Uterus (tissue), 4 donors: Measurements from ENCODE around the gene IGFBP4. TPM values are rescaled to one million over a fixed set of nuclear protein-coding genes. Genes with fewer than 3 reads are reported as not detected.

Experiments used
- DNase-seq, 2 donors: peaks; one replicate each; pipeline ENCODE4 v3.0.0-alpha.2; 2019 to 2020
- H3K27ac ChIP-seq, 2 donors: fragments of 200-600 bp; sonication (generic); 1 replicate in 1 of 2; 2 replicates in 1 of 2; pipeline ENCODE4 v1.5.1; 2016 to 2018
- H3K27me3 ChIP-seq, 2 donors: fragments of 200-600 bp; sonication (generic); one replicate each; pipeline ENCODE4 v1.5.1; 2018 to 2019; ENCODE audit warnings: control low read depth in 1 of 2
- H3K36me3 ChIP-seq, 2 donors: fragments of 200-600 bp; sonication (generic); one replicate each; pipeline ENCODE4 v1.5.1; 2019; ENCODE audit warnings: control low read depth in 1 of 2
- H3K4me1 ChIP-seq, 2 donors: fragments of 200-600 bp; sonication (generic); one replicate each; pipeline ENCODE4 v1.5.1; 2018 to 2019; ENCODE audit warnings: control low read depth in 1 of 2
- H3K4me3 ChIP-seq, 2 donors: fragments of 200-600 bp; sonication (generic); 1 replicate in 1 of 2; 2 replicates in 1 of 2; pipeline ENCODE4 v1.5.1; 2018 to 2019; ENCODE audit warnings: mild to moderate bottlenecking in 1 of 2
- H3K9me3 ChIP-seq, 2 donors: fragments of 200-600 bp; sonication (generic); one replicate each; pipeline ENCODE4 v1.5.1; 2019; ENCODE audit warnings: control low read depth in 1 of 2
- CTCF ChIP-seq, 4 experiments: fragments of 200-600 bp in 2 of 4; fragments of 450-650 bp in 2 of 4; sonication (generic) in 2 of 4; IDR thresholded peaks; one replicate each; pipeline ENCODE4 v1.5.1; 2016 to 2019; ENCODE audit warnings: antibody characterized with exemption in 4 of 4, mild to moderate bottlenecking in 2 of 4, moderate library complexity in 1 of 4
- POLR2A ChIP-seq, 2 donors: fragments of 450-650 bp; IDR thresholded peaks; one replicate each; pipeline ENCODE4 v1.6.1; 2016; ENCODE audit warnings: antibody characterized with exemption in 2 of 2, mild to moderate bottlenecking in 1 of 2, moderate library complexity in 1 of 2
- intact Hi-C: fragments of 100-400 bp; cut with DNase I; formaldehyde crosslinking; loops from one replicate; pipeline ENCODE4 v1.15.1; 2023; ENCODE audit warnings: low total_unique reads
- total RNA-seq, 4 donors: library from RNA; depleted of rRNA in 3 of 4; stranded (reverse); fragments of >200 nt in 3 of 4; gene quantifications; one replicate each; pipeline versions ENCODE4 v1.1.0 to v1.2.4, GENCODE V29; 2014 to 2023
- donor health status: DM: yes; HTN: yes; CAD: no.

Gene IGFBP4
- total RNA-seq, 4 donors from 2014 or later: 331 to 1,351 (median 418) TPM

GRCh38 chr17:40457369-40457768 lies 14.1 kb downstream of the IGFBP4 start:
- DNase-seq: no peak
- TF ChIP-seq POLR2A (IDR thresholded peaks at IDR 0.05) (no peak), CTCF (IDR thresholded peaks at IDR 0.05) (no peak)
- H3K36me3 ChIP-seq: no peaks in the 10 kb centered on the region
- H3K4me1 ChIP-seq: peaks cover 8 to 50% of the 10 kb centered on the region in 2 donors
- H3K4me3 ChIP-seq: no peak overlapping the region
- no peaks in the 10 kb centered on the region for H3K27me3 ChIP-seq
- intact Hi-C loops: no loop called here
- peak overlapping the region; percentile 70 to 84 for H3K27ac ChIP-seq
- no peaks in the 10 kb centered on the region for H3K9me3 ChIP-seq

DNA sequence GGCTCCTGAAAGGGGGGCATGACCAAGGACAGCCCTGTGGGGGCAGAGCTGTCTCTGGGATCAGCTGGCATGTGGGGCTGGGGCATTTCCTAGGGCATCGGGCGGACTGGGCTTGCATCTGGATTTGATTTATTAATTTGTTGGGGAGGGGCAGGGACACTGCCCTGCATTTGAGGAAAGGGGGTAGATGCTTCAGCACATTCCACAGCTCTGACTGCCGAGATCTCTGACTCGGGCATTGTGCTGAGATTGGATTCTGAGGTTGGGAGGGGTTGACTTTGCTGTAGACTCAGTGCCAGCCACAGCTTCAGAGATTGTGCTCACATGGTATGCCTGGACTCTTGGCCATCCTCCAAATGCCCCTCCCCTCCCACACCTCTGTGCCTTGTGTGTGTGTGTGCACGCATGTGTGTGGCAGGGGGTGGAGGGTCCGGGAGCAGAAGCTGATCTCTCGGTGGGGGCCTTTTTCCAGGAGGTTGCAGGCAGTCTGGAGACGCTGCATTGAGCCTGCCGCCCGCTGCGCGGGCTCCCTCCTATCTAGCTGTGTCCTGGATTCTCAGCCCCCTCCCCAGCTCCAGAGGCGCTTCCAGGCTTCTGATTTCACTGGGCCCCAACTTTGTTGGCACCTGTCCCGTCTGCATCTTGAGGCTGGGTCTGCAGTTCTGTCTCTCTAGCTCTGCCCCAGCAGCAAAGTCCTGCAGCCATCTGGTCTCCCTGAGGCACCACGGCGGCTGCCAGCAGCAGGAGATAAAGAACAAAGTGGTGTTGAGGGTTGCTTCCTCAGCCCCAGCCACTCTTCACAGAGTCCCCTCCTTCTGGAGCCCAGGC lies 14.9 kb downstream of the IGFBP4 start:
- peak overlapping the region; percentile 70 to 84 for H3K27ac ChIP-seq
- no peak for TF ChIP-seq POLR2A (IDR thresholded peaks at IDR 0.05)
- TF ChIP-seq CTCF (IDR thresholded peaks at IDR 0.05): no peak
- no peaks in the 10 kb centered on the region for H3K36me3 ChIP-seq
- H3K4me3 ChIP-seq: no peak overlapping the region
- H3K9me3 ChIP-seq: no peaks in the 10 kb centered on the region
- H3K27me3 ChIP-seq: no peaks in the 10 kb centered on the region
- intact Hi-C loops: no loop called here
- H3K4me1 ChIP-seq: peaks cover 13 to 50% of the 10 kb centered on the region in 2 donors
- DNase-seq: peak; percentile 63

DNA sequence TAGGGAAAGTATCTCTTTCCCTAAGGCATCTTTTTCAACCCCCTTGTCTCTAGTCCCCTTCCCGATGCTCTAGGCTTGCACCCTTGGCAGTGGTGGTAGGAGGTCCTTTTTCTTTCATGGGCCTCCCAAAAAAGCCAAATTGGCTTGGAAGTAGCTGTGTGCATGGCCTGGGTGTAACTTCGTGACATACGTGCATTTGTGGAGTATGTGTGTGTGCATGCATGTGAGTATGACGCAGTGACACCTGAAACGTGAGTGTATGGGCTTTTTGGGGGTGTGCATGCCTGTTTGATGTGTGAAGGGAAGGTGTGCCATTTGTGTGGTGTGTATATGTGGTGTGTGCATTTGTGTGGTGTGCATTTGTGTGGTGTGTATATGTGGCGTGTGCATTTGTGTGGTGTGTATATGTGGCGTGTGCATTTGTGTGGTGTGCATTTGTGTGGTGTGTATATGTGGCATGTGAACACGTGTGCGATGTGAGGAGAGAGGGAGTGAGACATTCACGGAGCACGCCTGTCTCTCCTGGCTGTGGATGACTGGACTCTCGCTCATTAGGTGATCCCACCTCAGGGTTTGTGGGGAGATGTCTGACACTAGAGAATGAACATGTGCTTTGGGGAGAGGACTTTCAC lies 15.7 kb downstream of the IGFBP4 start:
- H3K27me3 ChIP-seq: no peaks in the 10 kb centered on the region

GRCh38 chr17:40459636-40460603 lies 16.7 kb downstream of the IGFBP4 start:
- Histone ChIP-seq H3K4me1 (peaks cover 13 to 39% of the 10 kb centered on the region in 2 donors), H3K27ac (peak overlapping the region; percentile 70 to 84), H3K9me3 (no peaks in the 10 kb centered on the region), H3K27me3 (no peaks in the 10 kb centered on the region), H3K4me3 (no peak overlapping the region), H3K36me3 (no peaks in the 10 kb centered on the region)
- TF ChIP-seq POLR2A (IDR thresholded peaks at IDR 0.05): no peak
- no peak for TF ChIP-seq CTCF (IDR thresholded peaks at IDR 0.05)
- peak; percentile 54 to 68 for DNase-seq
- intact Hi-C loops: no loop called here

More for the DNA sequence above, 15.7 kb downstream of the IGFBP4 start:
- H3K9me3 ChIP-seq: no peaks in the 10 kb centered on the region
- no peaks in the 10 kb centered on the region for H3K36me3 ChIP-seq
- no peak for DNase-seq
- peak overlapping the region; percentile 70 to 84 for H3K27ac ChIP-seq
- intact Hi-C loops: no loop called here
- H3K4me3 ChIP-seq: no peak overlapping the region
- TF ChIP-seq CTCF (IDR thresholded peaks at IDR 0.05): no peak
- TF ChIP-seq POLR2A (IDR thresholded peaks at IDR 0.05): no peak
- peaks cover 13 to 44% of the 10 kb centered on the region in 2 donors for H3K4me1 ChIP-seq
